NCI-H748 treated with DMSO at 0.1 percent for 48 hours (cell line): Measurements from ENCODE around the gene TEX29.

Experiments used
- DNase-seq: peaks from one replicate; lab custom pipeline; 2025; lab: John Stamatoyannopoulos, UW

The TEX29 gene

DNA sequence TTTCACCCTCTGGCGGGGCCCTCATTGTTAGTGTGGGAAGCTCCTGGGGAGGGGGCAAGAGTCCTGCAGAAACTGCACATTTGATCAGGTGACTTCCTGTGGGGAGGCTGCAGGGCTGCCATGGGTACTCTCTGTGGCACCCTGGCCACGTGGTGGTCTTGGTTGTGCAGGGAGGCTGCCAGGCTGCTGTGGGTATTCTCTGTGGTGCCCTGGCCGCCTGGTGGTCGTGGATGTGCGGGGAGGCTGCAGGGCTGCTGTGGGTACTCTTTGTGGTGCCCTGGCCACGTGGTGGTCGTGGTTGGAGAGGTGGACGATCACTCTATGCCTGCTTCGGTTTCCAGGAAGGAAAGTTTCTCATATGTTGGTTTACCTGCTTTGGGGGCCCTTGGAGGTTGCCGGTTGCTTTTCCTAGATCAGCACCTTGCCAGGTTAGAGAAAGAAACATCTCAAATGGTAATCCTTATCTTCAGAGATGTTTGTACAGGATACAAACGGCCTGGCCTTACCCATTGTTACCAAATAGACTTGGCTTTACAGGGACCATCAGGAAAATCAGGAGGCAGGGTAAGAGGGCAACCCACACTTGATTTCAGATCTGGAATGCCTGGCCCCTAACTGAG lies 22.9 kb downstream of the TEX29 start:
- DNase-seq = no peak

DNA sequence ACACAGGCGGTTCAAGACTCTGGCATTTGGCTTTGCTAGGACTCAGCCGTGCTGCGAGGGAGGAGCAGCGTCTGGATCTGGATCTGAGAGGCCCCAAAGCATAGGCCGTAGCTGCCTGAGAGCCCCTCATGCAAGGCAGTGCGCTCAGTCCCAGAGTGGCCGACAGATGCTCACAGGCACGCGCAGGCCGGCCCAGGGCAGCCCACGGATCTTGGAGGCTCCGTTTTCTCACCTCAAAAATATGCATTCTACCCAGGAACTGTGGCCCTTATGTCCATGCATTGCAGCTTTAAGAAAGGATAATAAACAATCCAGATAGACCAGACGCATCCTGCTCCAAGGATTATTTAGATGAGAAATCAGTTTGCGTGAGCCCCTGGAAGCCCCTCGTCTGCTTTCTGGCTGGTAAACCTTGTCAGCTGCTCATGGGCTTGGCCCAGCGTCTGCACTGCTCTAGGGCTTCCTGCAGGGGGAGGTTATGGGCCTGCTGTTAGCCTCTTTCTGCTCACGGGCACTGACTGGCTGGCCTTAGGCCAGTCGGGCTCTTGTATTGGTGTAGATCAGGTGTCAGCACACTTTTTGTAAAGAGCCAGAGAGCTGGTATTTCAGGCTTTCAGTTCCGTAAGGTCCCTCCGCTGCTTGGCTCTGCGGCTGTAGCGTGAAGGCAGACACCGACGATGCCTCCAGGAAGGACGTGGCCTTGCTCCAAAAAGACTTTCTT lies 24.2 kb downstream of the TEX29 start:
- DNase-seq = no peak

- no peak for DNase-seq
Observed at GRCh38 chr13:111345682-111346081, 25.2 kb downstream of the TEX29 start.

GRCh38 chr13:111346101-111346680 lies 25.7 kb downstream of the TEX29 start:
- DNase-seq = no peak

GRCh38 chr13:111347438-111347837 lies 27.0 kb downstream of the TEX29 start:
- DNase-seq = no peak

- DNase-seq = no peak
Observed at GRCh38 chr13:111353508-111353907, 33.1 kb downstream of the TEX29 start.

DNA sequence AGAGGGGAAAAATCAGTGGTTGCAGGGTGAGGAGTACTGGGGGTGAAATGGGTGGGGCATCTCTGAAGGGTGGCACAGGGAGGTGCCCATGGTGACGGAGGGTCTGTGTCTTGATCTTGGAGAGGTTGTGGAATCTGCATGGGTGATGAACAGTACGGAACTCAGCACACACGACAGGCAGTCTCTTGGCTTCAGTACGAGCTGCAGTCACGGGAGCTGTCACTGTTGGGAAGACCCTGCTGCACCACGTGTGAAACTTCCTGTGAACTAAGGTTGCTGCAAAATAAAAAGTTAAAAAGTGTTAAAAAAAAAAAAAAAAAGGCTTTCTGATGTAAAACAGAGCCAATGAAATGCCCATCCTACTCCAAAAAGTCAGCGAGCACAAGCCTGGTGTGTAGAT lies 34.3 kb downstream of the TEX29 start:
- DNase-seq = no peak

- DNase-seq = no peak
Observed at GRCh38 chr13:111356795-111357194, 36.4 kb downstream of the TEX29 start.

DNA sequence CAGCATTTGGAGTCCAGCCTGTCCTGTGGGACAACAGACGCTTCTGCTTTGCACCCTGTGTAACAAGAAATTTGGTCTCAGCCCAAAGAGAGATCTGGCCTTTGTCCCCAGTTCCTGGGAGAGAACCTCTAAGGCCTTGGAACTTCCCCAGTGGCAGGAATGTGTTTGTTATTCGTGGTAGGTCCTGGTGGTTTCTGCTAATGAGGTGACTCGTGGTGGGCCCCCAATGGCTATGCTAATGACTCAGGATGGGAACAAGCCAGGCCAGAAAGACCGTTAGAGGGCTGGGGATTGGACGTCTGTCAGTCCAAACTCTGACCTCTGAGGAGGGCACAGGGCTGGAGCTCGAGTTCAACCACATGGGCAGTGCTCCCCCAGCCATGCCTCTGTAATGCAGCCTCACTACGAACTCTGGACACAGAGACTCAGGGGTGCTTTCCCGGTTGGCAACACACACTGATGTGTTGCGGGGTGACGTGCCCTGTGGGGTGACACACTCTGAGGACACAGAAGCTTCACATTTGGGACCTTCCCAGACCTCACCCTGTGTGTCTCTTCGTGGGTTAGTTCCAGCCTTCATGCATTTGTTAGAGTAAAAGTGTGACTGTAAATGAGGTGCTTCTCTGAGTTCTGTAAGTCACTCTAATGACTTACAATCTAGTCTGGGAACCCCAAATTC lies 38.9 kb downstream of the TEX29 start:
- no peak for DNase-seq

DNA sequence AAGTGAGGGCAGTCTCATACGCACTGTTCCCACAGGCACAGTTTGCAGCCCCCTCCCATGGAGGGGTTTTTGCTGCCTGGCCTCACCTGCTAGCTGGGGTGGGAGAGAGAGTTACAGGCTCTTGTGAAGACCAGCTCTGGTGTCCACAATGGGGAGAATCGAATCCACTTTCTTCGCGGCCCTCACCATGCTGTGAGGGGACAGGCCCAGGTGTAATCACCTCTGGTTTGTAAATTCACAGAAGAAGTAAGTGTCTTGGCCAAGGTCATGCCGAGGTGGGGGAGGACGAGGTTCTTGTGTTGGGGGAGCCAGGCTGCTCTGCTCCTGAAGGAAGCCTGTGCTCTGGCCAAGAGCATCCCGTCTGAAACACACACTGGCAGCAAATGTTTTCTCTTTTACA lies 39.5 kb downstream of the TEX29 start:
- DNase-seq = no peak

DNA sequence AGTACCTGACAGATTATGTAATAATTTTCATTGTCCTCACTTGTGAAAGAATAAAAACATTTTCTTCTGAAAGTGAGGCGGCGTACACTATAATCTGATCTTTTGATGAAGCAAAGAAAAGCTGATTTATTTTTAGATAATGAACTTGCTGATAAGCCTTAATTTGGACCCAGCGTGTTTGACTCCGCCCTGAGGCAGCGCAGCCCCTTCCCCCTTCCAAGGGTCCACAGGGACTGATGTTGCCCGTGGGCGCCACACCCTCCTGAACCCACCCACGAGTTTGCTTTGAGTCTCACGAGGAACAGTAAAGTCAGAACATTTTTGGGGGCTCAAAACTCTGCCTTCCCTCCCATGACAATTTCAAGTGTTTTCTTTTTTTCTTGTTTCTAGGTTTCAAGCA lies 40.0 kb downstream of the TEX29 start:
- no peak for DNase-seq

- no peak for DNase-seq
Observed at GRCh38 chr13:111361046-111361872, 40.8 kb downstream of the TEX29 start.

- no peak for DNase-seq
Observed at GRCh38 chr13:111361873-111362648, 41.6 kb downstream of the TEX29 start.

DNA sequence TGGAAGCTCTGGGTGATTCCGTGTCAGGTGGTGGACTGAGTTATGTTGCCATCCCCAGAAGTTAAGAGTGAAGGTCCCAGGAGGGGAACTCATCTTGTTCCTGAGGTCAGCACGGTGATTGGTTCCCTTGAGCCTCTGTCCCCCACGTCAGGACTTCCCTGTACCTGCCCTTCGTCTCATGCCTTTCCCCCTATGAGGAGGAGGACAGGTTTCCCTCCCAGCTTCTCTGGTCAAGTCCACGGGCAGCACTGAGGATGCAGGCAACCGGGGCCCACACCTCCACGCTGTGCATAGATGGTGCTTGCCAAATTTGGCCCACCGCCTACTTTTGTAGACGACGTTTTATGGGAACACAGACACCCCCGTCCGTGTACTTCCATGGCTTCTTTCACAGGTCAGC lies 42.7 kb downstream of the TEX29 start:
- no peak for DNase-seq

- no peak for DNase-seq
Observed at GRCh38 chr13:111363591-111363990, 43.1 kb downstream of the TEX29 start.

DNA sequence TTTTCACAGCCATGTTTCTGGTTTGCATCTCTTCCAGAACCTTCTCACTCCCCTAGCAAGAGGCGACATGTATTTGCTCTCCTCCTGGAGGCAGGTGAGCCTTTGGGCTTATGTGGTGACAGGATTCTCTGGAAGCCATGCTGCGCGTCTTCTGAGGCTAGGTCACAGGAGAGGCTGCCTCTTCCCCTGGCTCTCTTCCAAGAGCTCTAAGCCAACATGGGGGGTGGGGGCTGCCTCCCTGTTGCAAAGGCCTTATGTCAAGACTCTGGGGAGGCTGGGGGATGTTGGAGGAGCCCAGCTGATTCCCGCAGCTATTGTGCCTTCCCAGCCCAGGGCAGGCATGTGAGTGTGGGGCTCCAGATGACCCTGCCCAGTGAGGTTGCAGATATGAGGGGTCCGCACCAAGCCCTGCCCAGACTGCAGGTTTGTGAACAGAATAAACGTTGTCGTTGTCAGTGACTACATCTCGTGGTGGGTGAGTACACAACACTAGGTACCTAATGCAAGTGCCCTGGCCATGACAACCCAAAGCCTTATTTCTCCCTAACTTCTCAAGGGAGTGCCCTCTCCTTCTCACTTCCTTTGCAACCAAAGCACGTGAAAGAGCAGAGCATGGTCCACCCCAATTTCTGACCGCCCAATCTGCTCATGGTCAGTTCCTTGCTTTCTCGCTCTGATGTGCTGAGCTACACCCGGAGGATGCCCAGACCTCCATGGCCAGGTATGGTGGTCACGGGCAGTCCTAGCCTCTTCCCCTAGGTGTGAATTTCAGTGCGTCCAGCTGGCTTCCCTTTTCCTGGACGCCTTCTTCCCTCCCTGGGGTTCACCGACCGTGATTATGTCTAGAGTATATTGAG lies 44.9 kb downstream of the TEX29 start:
- DNase-seq = no peak

DNA sequence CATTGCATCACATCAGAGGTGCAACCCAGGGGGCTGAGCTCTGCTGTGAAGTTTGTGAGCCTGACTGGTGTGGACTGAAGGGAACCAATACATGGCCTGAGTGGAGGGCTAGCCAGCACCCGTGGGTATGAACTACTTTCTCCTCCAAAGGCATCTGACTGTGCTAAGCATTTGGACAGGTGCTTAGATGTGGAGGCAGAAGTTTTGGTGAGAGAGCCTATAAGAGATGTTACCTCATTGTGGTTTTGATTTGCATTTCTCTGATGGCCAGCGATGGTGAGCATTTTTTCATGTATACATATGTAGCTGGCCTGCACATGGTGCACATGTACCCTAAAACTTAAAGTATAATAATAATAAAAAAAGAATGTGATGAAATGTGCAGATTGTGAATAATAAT lies 46.9 kb downstream of the TEX29 start:
- no peak for DNase-seq

- no peak for DNase-seq
Observed at GRCh38 chr13:111368091-111368490, 47.6 kb downstream of the TEX29 start.

GRCh38 chr13:111370147-111370546 lies 49.7 kb downstream of the TEX29 start:
- DNase-seq = no peak
